CD4-positive, alpha-beta T cell treated with Interleukin-15 for 4 hours (primary cell): ENCODE data around the gene POLDIP2.

Experiments used
- DNase-seq: peaks from one replicate; pipeline ENCODE4 v3.0.0-alpha.2; 2020; ENCODE audit warnings: low spot score

Gene POLDIP2

GRCh38 chr17:28390141-28390540 lies 32.8 kb upstream of the POLDIP2 start:
- DNase-seq = no peak

DNA sequence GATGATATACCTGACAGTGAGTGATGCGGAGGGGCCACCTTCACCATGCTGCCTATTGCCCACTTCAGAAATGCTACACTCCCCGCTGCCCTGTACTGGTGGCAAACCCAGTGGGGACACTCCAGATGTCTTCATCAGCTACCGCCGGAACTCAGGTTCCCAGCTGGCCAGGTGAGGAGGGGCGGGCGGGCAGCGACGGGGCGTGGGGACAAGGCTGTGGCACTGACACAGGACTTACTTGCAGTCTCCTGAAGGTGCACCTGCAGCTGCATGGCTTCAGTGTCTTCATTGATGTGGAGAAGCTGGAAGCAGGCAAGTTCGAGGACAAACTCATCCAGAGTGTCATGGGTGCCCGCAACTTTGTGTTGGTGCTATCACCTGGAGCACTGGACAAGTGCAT lies 30.8 kb upstream of the POLDIP2 start:
- no peak for DNase-seq

DNA sequence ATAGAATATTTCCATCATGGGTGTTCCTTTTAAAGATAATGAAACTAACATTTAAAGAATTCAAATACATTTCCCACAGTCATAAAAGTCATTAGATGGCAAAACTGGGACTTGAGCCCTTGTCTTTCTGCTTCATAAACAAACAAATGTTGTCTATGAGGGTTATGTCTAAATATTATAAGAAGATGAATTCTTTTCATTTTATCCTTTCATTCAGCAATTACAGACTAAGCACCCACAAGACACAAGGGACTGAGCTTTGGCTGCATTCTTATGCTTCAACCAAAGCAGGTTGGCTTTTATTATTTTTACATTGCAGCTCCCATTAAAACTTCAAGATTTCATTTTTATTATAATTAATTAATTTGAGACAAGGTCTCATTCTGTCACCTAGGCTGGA lies 29.1 kb upstream of the POLDIP2 start:
- no peak for DNase-seq

DNA sequence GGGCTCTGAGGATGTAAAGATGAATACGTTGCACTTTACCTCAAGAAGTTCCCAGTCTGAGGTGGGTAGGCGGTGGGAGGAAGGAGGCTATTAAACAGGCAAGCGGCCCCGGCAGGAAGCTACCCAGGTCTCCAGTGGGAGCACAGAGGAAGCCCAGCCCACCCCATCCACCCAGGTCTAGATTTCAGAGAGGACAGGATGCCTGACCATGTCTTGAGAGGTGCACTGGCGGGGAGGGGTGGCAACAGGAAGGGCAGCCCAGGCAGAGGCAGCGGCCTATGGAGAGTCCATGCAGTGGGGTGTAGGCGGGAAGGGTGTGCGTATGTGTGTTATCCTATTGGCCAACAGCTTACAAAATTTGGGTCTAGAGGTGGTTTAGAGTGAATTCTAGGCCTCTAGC lies 28.1 kb upstream of the POLDIP2 start:
- no peak for DNase-seq

GRCh38 chr17:28385037-28385400 lies 27.7 kb upstream of the POLDIP2 start:
- DNase-seq = no peak

DNA sequence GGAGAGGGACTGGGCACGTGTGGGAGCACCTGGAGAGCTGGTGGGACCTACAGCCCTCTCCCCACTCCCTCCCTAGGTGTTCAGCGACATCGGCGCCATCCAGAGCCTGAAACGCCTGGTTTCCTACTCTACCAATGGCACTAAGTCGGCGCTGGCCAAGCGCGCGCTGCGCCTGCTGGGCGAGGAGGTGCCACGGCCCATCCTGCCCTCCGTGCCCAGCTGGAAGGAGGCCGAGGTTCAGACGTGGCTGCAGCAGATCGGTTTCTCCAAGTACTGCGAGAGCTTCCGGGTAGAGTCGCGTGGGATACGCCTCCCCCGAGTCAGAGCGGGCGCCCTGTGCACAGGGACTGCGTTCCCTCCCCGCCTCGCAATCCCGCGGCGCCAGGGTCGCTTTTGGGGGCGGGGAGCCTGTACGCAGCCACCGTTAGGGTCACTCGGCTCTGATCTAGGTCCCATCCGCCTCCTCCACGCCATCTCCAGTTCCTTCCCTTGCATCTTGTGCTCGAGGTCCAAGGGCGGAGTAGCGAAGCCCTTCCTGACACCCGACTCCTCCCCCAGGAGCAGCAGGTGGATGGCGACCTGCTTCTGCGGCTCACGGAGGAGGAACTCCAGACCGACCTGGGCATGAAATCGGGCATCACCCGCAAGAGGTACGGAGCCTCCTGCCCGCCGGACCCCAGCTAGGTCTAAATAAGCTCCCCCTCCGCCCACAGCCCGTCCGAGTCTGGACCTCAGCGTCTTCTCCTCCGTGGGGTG lies 27.1 kb upstream of the POLDIP2 start:
- peak; percentile 60 for DNase-seq

DNA sequence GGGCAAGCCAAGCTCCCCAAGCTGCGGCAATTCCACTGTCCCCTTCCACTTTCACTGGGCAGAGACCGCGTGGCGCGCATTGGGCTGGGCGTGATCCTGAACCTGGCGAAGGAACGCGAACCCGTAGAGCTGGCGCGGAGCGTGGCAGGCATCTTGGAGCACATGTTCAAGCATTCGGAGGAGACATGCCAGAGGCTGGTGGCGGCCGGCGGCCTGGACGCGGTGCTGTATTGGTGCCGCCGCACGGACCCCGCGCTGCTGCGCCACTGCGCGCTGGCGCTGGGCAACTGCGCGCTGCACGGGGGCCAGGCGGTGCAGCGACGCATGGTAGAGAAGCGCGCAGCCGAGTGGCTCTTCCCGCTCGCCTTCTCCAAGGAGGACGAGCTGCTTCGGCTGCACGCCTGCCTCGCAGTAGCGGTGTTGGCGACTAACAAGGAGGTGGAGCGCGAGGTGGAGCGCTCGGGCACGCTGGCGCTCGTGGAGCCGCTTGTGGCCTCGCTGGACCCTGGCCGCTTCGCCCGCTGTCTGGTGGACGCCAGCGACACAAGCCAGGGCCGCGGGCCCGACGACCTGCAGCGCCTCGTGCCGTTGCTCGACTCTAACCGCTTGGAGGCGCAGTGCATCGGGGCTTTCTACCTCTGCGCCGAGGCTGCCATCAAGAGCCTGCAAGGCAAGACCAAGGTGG lies 24.0 kb upstream of the POLDIP2 start:
- DNase-seq = no peak

- DNase-seq = no peak
Observed at GRCh38 chr17:28379814-28380801, 22.8 kb upstream of the POLDIP2 start.

GRCh38 chr17:28372945-28373274 lies 15.6 kb upstream of the POLDIP2 start:
- DNase-seq = no peak

GRCh38 chr17:28372203-28372944 lies 15.0 kb upstream of the POLDIP2 start:
- DNase-seq = no peak

DNA sequence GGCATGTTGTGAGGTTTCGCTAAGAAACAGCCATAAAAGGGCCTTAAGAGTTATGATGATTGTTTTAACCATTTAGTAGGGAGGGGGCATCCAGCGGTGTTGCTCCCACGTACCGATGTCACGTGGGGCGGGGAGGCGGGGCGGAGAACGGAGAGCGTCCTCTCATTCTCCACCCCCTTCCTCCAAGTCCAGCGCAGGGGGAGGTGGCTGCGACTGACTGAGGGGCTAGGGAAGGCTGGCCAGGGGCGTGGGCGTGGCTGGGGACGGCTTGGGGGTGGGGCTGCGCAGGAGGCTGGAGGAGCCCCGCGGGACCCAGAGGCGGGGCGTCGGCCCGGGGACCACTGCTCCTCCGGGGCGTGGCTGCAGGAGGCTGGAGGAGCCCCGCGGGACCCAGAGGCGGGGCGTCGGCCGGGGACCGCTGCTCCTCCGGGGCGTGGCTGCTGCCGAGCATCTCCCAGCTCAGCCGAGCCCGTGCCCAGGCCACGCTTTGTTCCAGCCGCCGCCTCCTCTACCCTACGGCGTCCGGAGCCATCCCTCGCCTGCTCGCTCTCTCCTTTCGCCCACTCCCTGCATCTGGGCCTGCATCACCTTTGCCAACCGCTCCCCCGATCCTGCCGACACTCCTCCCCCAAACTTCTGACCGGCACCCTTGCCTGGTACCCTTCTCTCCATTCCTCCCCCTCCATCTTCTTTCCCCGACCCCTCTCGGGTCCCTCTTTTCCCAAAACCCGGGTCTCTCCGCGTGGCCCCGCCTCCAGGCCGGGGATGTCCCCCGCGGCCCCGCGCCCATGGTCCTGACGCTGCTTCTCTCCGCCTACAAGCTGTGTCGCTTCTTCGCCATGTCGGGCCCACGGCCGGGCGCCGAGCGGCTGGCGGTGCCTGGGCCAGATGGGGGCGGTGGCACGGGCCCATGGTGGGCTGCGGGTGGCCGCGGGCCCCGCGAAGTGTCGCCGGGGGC lies 14.2 kb upstream of the POLDIP2 start, which contains the start of gene SARM1:
Gene SARM1 (plus strand): TSS at position 450 of the 958 bp plus-strand sequence. CDS start 339 bp downstream, at position 789.
- DNase-seq = peak; percentile 91

GRCh38 chr17:28370744-28371103 lies 13.4 kb upstream of the POLDIP2 start:
- no peak for DNase-seq

DNA sequence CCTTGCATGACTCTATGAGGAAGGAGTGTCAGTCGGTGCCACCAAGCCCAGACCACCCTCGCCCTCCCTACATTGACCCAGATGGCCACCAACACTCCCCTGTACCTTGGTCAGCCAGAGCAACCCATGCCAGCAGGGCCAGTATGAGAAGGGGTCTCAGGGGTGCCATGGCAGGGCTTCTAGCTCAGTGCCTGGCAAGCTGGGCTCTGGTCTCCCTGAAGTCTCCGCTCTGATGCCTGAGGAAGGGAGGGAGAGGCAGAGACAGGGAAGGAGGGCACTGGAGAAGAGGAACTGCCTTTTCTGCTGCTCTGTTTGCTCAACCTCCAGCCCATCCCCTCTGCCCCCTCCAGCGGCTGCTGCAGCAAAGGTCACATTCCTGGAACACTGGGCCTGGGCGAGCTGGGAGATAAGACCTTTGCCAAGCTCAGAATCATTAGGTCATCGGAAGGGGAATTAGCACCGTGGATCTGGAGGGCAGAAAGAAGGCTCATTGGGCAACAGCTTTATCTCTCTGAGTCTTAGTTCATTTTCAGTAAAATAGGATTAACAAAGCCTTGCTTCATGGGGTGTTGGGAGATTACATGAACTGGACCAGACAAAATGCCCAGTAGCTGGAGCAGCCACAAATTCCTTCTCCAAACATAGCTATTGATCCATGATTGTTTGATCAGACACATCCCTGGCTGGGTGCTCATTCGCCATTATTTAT lies 12.9 kb upstream of the POLDIP2 start, which contains the start of gene VTN:
Gene VTN (minus strand): TSS at position 273 of the 709 bp plus-strand sequence. CDS start 104 bp downstream, at position 169.
- DNase-seq = no peak

DNA sequence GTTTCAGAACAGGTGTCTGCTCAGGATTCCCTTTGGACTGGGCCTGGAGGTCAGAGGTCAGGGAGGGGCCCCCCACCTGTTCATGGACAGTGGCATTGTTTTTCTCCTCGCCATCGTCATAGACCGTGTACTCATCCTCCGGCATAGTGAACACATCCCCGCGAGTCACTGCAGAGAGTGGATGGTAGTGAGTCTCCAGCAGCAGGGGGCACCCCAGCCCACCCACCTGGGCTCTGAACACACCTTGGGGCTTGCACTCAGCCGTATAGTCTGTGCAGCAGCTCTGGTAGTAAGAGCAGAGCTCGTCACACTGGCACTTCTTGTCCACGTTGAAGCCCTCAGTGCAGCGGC lies 12.3 kb upstream of the POLDIP2 start:
- DNase-seq = no peak

- no peak for DNase-seq
Observed at GRCh38 chr17:28368915-28369683, 11.8 kb upstream of the POLDIP2 start.

- no peak for DNase-seq
Observed at GRCh38 chr17:28368306-28368831, 11.0 kb upstream of the POLDIP2 start.

- DNase-seq = no peak
Observed at GRCh38 chr17:28367641-28368305, 10.4 kb upstream of the POLDIP2 start.

DNA sequence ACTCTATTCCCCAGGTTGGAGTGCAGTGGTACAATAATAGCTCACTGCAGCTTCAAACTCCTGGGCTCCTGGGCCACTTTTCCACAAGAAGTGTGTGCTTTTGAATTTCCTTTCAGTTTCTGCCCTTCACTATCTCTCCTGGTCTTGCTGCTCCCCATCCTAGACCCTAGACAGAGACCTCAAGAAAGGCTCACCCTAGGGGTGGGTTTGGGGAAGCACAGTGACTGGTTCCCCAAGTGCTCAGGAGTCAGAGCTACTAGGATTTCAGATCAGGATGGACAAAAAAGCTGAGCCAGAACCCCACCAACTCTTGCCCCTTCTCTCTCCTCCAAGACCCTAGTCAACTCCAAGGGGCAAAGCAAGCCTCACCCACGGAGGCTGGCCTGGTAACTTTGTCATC lies 9.3 kb upstream of the POLDIP2 start:
- no peak for DNase-seq
